Measurements from ENCODE around the gene BCO2.
A peak's percentile ranks its signal among the peaks of the same experiment; 100 is the strongest.

The BCO2 gene, protein sequence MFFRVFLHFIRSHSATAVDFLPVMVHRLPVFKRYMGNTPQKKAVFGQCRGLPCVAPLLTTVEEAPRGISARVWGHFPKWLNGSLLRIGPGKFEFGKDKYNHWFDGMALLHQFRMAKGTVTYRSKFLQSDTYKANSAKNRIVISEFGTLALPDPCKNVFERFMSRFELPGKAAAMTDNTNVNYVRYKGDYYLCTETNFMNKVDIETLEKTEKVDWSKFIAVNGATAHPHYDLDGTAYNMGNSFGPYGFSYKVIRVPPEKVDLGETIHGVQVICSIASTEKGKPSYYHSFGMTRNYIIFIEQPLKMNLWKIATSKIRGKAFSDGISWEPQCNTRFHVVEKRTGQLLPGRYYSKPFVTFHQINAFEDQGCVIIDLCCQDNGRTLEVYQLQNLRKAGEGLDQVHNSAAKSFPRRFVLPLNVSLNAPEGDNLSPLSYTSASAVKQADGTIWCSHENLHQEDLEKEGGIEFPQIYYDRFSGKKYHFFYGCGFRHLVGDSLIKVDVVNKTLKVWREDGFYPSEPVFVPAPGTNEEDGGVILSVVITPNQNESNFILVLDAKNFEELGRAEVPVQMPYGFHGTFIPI
- long read RNA-seq, partial matches to known transcripts = 2 of 11 reads
- long read RNA-seq, other reads (novel, unspliced or antisense) = 9 of 11 reads

DNA sequence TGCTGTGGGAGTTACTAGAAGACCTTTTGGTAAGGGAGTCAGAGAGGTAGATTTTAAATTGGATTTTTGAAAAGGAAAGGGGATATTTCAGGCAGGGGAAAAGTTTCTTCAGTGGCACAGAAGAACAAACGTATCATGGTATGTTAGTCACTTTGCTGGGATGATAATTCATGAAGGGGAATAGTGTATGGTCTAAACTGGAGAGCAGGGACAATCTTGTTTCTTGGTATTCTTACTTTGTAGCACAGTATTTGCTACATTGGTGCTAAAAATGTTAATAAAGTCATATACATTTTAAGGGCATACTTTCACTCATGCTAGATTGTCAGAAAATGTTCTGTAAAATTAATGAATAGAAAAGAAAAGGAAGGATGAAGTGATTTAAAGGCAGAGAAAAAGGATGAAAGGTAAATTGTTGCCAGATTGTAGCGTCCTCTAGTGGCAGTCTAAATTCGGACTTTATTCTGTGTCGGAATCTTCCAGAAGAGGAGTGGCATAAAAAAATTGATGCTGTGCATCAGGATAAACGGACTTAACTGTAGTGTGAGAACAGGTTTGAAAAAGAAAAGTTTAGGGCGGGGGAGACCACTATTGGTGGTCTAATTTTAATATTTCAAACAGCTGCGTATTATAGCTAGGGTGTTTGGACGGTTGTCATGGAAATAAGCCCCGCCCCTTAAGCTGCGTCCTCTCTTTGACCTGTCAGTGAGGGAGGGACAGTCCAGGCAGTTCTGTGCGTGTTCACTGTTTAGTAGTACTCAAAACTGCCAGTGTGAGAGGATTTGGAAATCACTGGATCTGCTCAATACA is at the start of gene BCO2:
Gene BCO2 (plus strand): TSS at position 724 of the 810 bp plus-strand sequence. CDS start 90 bp downstream, outside the sequence.
- TF ChIP-seq SPI1 (IDR thresholded peaks at IDR 0.05; ENCODE audit: borderline replicate concordance, low read depth) = no peak
- TF ChIP-seq, protein P1, sequence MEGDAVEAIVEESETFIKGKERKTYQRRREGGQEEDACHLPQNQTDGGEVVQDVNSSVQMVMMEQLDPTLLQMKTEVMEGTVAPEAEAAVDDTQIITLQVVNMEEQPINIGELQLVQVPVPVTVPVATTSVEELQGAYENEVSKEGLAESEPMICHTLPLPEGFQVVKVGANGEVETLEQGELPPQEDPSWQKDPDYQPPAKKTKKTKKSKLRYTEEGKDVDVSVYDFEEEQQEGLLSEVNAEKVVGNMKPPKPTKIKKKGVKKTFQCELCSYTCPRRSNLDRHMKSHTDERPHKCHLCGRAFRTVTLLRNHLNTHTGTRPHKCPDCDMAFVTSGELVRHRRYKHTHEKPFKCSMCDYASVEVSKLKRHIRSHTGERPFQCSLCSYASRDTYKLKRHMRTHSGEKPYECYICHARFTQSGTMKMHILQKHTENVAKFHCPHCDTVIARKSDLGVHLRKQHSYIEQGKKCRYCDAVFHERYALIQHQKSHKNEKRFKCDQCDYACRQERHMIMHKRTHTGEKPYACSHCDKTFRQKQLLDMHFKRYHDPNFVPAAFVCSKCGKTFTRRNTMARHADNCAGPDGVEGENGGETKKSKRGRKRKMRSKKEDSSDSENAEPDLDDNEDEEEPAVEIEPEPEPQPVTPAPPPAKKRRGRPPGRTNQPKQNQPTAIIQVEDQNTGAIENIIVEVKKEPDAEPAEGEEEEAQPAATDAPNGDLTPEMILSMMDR (IDR thresholded peaks at IDR 0.05; ENCODE audit: insufficient read depth, low read length) = peak; percentile 70
- Histone ChIP-seq H3K27me3 (ENCODE audit: insufficient read depth, poor library complexity, severe bottlenecking) (no peaks in the 10 kb centered on the region), H3K4me3 (replicated peaks; ENCODE audit: insufficient read depth, low read length) (0 out of 2 replicates have a peak within 1 kb of the TSS, but pooled peaks have one; percentile 7), H3K27ac (replicated peaks) (peak within 1 kb of the TSS; percentile 30)
- DNase-seq (ENCODE audit: low read depth in 1 of 2, low spot score in 1 of 2) = peak in 1 of 2 experiments; percentile 43

GRCh38 chr11:112127056-112127455 is 48.3 kb upstream of the BCO2 start:
- H3K4me3 ChIP-seq (replicated peaks; ENCODE audit: insufficient read depth, low read length) = no peak overlapping the region
- TF ChIP-seq REST (IDR thresholded peaks at IDR 0.05; ENCODE audit: insufficient replicate concordance, low read depth) (no peak), GABPA (IDR thresholded peaks at IDR 0.05; ENCODE audit: low read depth) (no peak), SPI1 (IDR thresholded peaks at IDR 0.05; ENCODE audit: borderline replicate concordance, low read depth) (no peak), POLR2AphosphoS5 (IDR thresholded peaks at IDR 0.05; ENCODE audit: low read depth) (no peak)
- TF ChIP-seq, protein P1 (IDR thresholded peaks at IDR 0.05; ENCODE audit: insufficient read depth, low read length) = no peak
- no peak overlapping the region for H3K27ac ChIP-seq (replicated peaks)
- DNase-seq (ENCODE audit: low read depth in 1 of 2, low spot score in 1 of 2) = no peak
- no peaks in the 10 kb centered on the region for H3K27me3 ChIP-seq (ENCODE audit: insufficient read depth, poor library complexity, severe bottlenecking)

DNA sequence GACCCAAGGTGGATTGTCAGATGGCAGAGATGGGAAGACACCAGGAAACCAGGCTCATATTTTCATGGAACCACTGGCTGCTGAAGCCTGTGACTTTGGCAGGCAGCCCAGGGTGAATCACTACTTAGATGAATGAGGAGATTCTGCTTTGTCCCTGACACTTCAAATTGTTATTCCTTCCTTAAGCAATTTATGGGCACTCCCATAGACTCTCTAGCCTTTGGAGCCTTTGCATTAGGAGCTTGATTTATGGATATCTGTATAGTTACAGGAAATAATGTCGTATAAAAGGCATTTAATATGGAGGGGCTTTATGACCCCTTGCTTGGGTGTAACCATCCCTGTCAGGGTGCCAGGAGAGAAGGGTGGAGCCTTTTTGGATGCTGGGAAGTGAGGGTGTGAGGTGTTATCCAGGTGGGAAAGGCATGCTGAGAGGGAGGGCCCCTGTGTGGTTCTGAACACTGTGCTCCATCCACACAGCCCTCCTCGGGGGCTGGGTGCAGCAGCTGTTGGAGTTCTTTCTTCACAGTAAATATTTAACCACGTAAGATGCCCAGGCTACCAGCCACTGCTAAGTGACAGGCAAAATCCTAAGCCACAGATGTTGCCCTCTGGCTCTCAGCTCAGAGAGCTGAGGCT is 46.7 kb upstream of the BCO2 start:
- no peak for DNase-seq (ENCODE audit: low read depth in 1 of 2, low spot score in 1 of 2)
- Histone ChIP-seq H3K4me3 (replicated peaks; ENCODE audit: insufficient read depth, low read length) (no peak overlapping the region), H3K27ac (replicated peaks) (no peak overlapping the region), H3K27me3 (ENCODE audit: insufficient read depth, poor library complexity, severe bottlenecking) (no peaks in the 10 kb centered on the region)
- TF ChIP-seq, protein P1 (IDR thresholded peaks at IDR 0.05; ENCODE audit: insufficient read depth, low read length) = no peak
- TF ChIP-seq GABPA (IDR thresholded peaks at IDR 0.05; ENCODE audit: low read depth) (no peak), REST (IDR thresholded peaks at IDR 0.05; ENCODE audit: insufficient replicate concordance, low read depth) (no peak), POLR2AphosphoS5 (IDR thresholded peaks at IDR 0.05; ENCODE audit: low read depth) (no peak), SPI1 (IDR thresholded peaks at IDR 0.05; ENCODE audit: borderline replicate concordance, low read depth) (no peak)
